ENCODE data around the gene ARHGAP23. TPM values are rescaled to one million over a fixed set of nuclear protein-coding genes. Genes with fewer than 3 reads are reported as not detected.
A peak's percentile ranks its signal among the peaks of the same experiment; 100 is the strongest.

The ARHGAP23 gene
- total RNA-seq, 1 experiment from 2014 or later, result 97.9 TPM

DNA sequence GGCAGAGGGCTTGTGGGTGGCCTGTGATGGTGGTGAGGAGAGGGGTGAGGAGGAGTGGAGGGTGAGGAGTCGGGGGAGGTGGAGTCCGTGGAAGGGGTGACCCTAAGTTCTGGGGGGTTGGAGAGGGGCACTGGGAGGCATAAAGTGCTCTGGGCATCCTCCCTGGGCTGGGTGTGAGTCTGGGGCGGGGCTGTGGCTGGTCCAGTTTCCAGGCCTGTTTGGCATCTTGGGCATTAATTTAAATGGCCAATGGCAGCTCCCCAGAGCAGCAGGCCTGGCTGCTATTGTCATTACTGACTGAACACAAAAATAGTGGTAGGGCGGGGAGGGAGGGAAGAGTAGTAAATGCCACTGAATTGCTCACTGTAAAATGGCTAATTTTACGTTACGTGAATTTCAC is 7.7 kb upstream of the ARHGAP23 start:
- no peak overlapping the region for H4K91ac ChIP-seq (ENCODE audit: insufficient read length, low read depth, low read length)
- H3K56ac ChIP-seq (ENCODE audit: insufficient read length, low read depth, low read length), result no peak overlapping the region
- H3T11ph ChIP-seq (ENCODE audit: low read length), result no peak overlapping the region
- H2BK5ac ChIP-seq (ENCODE audit: insufficient read length, low read length), result no peak overlapping the region
- no peaks in the 10 kb centered on the region; a peak in 1 of 7 replicates for H3K36me3 Mint-ChIP-seq (ENCODE audit: insufficient read depth in 1 of 3, low read depth in 3 of 3)
- H2BK120ac ChIP-seq (ENCODE audit: low read depth, low read length, poor library complexity, severe bottlenecking), result no peak overlapping the region
- H3K27ac Mint-ChIP-seq, result peak overlapping the region in 1 of 3 experiments; percentile 27; a peak in 1 of 7 replicates
- no CpG with 5 or more reads among the region's 6 CpGs for WGBS (ENCODE audit: extremely low coverage, insufficient read length, low lambda C conversion rate)
- no peaks in the 10 kb centered on the region for H3K79me2 ChIP-seq (ENCODE audit: insufficient read depth, low read length)
- H3K27ac ChIP-seq (ENCODE audit: insufficient read length, low read depth, low read length), result no peak overlapping the region
- H3K23ac ChIP-seq (ENCODE audit: insufficient read length, low read depth, low read length), result no peak overlapping the region
- H3K4me2 ChIP-seq (ENCODE audit: insufficient read depth, insufficient read length, low read length), result peak overlapping the region; percentile 82
- no peak overlapping the region for H2AFZ ChIP-seq (ENCODE audit: low read length)
- H3K14ac ChIP-seq (ENCODE audit: insufficient read depth, low read length), result peak overlapping the region; percentile 39; the same call in 1 of the 2 replicates
- H3K9me3 ChIP-seq (ENCODE audit: control insufficient read depth, low read depth, low read length), result no peaks in the 10 kb centered on the region
- peak overlapping the region in 1 of 2 experiments; percentile 89; a peak in 2 of 5 replicates for H3K4me3 Mint-ChIP-seq
- no peaks in the 10 kb centered on the region for H3K79me1 ChIP-seq (ENCODE audit: insufficient read depth, low read depth, low read length, poor library complexity, severe bottlenecking)
- no peak for DNase-seq
- peaks cover 63 to 80% of the 10 kb centered on the region in 2 experiments for H3K4me1 Mint-ChIP-seq
- H3K4me1 ChIP-seq (ENCODE audit: insufficient read depth, low read length), result peaks cover 21% of the 10 kb centered on the region; the same call in 1 of the 2 replicates
- peaks cover 3% of the 10 kb centered on the region; the same call in 1 of the 2 replicates for H3K27me3 ChIP-seq (ENCODE audit: insufficient read depth, low read length)
- no peak overlapping the region for H4K8ac ChIP-seq (replicated peaks; ENCODE audit: insufficient read length, low read depth, low read length)
- peaks cover 37% of the 10 kb centered on the region for H3K27me3 Mint-ChIP-seq (ENCODE audit: low read depth)
- peaks cover 2% of the 10 kb centered on the region for H4K20me1 ChIP-seq (ENCODE audit: control insufficient read depth, insufficient read depth, insufficient read length)
- no peak overlapping the region for H3K18ac ChIP-seq (ENCODE audit: insufficient read length, low read depth, low read length)
- H3K23me2 ChIP-seq (ENCODE audit: insufficient read length, low read depth, low read length, poor library complexity, severe bottlenecking), result peaks cover 16% of the 10 kb centered on the region
- H2AK5ac ChIP-seq (ENCODE audit: insufficient read length, low read length), result no peak overlapping the region
- no peaks in the 10 kb centered on the region for H3K9me3 Mint-ChIP-seq
- TF ChIP-seq CTCF (conservative IDR thresholded peaks at IDR 0.05), result no peak
- H3K9ac ChIP-seq (ENCODE audit: extremely low read depth, insufficient read length, low read length), result no peak overlapping the region
- no peak overlapping the region for H2BK12ac ChIP-seq (ENCODE audit: insufficient read length, low read depth, low read length)
- H4K5ac ChIP-seq (ENCODE audit: insufficient read length, low read depth, low read length), result no peak overlapping the region
- no peak overlapping the region for H3K4ac ChIP-seq (ENCODE audit: low read depth, low read length)
- no peak overlapping the region for H2BK20ac ChIP-seq (ENCODE audit: low read depth, low read length, poor library complexity, severe bottlenecking)
- H2BK15ac ChIP-seq (ENCODE audit: low read depth, low read length), result no peak overlapping the region
